HG03521 (cell line): ENCODE measurements around the gene S100A2.

Experiments used
- ATAC-seq: cut with Tn5 transposase; IDR thresholded peaks from one replicate; pipeline ENCODE4 v1.9.1; 2021; ENCODE audit warnings: mild to moderate bottlenecking, moderate library complexity; ENCODE audit not compliant: unreplicated experiment

Gene S100A2

DNA sequence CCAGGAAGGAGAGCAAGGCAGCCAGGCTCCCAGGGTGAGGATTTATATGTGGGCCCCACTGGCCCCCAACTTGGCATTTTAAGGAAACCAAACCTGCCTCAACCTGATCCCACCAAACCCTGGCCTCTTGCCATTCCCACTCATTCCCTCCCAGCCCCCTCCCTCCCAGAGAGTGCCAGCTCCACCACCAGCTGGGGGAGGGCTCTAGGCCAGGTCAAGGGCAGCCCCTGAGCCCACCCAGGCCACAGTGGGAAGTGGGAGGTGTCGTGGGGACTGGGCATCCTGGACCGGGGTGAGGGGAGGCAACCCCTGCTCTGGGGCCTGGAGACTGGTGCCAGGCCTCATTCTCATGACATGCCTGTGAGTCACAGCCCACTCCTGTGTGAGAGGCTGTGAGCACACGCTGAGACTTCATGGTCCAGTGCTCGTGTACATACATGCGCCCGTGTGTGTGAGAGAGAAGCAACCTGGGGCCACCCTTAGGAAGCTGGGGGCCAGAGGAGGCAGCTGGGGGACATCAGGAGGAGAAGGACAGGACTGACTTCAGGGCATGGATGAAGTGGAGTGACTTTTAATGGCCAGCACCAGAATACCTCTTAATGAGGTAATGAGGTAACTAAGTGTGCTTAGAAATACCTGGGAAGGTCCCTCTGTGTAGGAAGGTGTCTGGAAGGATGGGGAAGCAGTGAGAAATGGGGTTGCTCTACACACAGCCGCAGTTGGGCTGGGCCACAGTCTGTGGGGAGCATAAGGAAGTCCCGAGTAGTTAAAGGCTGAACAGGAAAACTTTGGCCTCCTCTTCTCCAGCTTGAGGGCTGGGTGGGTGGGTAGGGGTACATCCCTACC lies at the start of gene S100A2:
S100A2 (minus strand) TSS at position 316 of the 846 bp plus-strand sequence. CDS start 1,967 bp downstream, outside the sequence.
- ATAC-seq = no peak

DNA sequence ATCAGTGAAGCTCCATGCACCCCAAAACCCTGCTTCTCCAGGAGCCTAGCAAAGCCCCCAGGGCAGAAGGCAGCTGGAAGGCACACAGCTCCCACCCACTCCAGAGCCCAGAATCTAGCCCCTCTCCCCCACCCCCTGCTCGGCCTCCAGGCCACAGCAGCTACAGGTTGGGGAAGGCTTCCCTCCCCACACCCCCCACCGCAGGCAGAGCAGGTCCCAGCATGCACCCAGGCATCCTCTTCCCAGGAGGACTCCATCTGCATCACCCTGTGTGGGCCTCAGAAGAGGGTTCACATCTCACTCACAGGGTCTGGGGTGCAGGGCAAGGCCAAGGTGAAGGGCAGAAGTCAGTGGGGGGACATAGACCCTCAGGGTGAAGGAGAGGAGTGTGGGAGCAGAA lies 49.8 kb upstream of the S100A2 start:
- ATAC-seq = no peak

DNA sequence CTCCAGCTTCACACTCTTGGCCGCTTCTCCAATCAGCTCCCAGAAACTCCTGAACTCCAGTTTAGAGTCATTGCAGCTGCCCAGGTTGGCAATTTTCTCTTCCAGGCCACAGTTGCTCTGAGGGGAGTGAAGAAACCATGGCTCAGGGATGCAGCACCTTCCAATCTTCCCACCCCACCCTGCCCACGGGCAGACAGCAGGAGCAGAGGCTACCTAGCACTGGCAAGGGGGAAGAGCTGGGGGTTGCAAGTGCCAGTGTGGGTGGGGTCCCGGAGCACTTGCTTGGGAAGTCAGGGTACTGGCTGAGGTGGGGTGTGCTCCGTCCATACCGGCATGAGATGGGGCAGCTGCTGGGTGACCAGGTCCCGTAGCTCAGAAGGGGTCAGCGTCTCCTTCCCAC lies 49.3 kb upstream of the S100A2 start:
- no peak for ATAC-seq

DNA sequence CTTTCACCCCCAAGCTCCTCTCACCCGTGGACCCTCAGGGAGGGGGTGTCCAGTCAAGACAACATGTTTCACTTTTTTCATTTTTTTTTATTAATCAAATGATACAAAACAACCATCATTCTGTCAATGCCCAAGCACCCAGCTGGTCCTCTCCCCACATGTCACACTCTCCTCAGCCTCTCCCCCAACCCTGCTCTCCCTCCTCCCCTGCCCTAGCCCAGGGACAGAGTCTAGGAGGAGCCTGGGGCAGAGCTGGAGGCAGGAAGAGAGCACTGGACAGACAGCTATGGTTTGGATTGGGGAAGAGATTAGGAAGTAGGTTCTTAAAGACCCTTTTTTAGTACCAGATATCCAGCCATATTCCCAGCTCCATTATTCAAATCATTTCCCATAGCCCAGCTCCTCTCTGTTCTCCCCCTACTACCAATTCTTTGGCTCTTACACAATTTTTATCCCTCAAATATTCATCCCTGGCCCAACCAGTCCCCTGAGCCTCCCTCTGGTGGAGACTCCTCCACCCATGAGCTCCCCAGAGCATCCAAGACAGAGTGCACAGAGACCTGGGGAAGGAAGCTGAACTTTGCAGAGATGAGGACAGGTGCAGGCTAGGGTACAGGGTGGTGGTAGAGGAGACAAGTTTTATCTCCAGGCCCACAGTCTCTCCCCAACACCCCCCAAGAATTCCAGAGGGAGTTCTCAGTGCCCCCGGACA lies 48.7 kb upstream of the S100A2 start:
- no peak for ATAC-seq

DNA sequence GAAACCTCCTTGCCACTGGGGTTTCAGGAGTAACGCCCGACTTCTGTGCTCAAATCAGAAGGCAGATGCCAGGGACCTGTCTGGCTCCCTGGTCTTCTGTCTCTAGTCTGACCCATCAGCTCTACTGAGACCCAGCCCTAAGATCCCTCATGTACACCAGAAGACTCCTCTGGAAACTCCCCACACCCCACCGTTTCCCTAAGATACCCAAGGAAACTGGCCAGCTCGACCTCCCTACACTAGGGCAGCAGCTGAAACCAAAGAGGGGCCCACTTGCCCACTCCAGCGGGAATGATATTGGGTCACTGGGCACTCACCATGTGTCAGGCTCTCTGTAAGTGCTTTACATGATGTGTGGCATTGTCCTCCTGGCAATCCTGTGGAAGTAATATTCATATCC lies 47.8 kb upstream of the S100A2 start:
- no peak for ATAC-seq

DNA sequence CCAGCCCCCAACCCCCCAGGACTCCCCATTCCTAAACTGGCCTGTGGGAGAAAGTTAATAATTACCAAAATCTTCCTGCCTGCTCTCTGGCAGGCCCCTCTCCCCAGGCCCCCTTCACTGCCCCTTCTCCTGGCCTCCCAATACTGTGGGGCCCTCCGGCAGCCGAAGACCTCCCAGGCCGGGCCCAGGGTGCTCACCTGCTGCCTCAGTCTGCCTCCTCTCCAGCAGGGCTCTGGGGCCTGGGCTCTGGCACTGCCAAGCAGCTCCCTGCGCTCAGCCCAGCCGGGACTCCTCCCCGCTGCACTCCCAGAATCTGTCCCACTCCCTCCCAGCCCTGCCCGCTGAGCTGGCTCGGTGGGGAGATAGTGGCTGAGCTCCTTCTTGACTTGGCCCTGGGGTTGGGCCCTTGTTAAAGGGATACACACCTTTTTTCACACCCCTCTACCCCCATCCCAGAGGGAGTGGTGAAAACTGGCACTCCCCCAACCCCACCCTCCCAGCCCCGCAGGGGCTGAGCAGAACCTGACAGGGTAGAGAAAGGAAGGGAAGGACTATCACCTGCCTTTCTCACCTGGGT lies 47.2 kb upstream of the S100A2 start, which contains the start of gene S100A16:
S100A16 (minus strand) TSS at position 383 of the 577 bp plus-strand sequence. CDS start 4,986 bp downstream, outside the sequence.
- no peak for ATAC-seq

DNA sequence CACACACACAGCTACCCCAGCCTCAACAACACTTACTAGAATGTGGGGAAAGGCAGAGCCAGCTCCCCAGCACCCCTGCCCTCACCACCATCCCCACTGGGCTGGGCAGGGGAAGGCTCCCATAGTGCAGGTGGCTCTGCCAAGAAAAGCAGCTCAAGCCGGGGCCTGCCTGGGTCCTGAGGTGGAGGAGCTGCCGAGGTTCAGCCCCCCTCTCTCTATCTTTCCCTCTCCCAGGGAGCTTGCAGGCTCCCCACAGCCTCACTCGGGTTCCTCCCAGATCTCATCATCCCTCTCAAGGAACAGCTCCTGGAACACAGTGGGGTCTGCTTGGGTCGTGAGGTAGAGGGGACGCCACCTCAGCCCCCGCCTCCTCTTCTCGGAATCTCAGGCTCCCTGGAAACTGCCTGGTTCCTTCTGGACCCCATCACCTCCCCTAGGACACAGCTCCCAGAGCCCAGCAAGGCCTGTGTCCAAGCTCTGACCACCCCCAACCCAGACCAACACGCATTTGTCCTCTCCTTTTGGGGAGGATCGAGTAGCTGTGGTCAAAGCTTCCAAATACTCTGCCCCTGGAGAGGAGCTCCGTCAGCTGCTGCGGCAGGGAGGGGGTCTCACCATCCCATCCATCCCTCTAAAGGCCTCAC lies 46.6 kb upstream of the S100A2 start:
- no peak for ATAC-seq

DNA sequence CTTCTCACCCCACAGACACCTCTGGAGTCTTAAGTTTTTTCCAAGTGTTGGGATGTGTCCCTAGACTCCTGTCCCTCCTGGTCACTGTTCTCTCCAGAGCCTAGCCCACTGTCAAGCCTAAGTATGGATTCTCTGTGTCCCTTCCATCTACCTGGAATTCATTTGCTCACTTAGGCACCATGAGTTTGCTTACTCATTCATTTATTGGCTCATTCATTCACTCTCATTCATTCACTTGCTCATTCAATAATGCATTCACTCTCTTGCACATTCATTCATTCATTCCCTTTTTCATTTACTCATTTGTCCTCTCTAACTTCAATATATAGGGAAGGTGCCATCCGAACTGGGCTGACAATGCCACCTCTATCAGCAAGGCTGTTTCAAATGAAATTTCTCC lies 45.7 kb upstream of the S100A2 start:
- no peak for ATAC-seq

DNA sequence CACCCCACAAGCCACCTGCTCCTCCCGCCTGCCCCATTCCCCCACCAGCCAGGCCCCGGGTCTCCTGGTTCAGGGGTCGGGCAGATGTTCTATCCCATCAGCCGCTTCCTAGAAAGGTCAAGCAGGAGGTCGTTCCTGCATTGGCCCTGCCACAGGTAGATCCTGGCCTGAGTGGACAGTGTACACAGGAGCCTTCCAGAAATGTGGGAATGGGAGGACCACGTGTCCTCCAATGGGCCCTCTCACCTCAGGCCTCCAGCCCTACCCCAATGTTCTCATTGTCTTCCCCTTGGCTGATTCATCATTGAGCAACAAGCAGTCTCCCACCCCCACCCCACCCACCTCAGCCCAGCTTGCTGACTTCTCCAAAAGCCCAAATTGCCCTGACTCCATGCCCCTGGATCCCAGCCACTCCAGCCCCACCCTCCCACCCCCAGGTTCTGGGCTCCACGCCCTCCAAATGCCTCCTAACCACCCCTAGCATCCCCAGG lies 45.2 kb upstream of the S100A2 start:
- no peak for ATAC-seq

DNA sequence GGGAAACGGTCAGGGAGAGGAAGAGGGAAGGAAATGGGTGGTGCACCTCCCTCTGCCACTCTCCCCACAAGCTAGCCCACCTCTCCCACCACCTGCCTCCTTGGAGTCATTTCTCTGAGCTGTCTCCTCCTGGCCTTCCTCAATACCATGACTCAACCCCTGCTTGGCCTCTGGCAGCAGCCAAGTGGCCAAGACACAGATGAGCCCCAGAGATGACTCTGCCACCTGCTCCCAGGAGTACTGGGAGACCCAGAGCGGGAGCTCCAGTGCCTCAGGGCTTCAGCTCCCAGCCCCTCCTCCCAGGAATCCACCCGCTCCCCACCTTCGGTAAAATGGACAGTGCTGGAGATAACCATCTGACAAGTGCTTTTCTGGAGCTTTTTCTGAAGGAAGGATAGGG lies 44.7 kb upstream of the S100A2 start:
- ATAC-seq = no peak

DNA sequence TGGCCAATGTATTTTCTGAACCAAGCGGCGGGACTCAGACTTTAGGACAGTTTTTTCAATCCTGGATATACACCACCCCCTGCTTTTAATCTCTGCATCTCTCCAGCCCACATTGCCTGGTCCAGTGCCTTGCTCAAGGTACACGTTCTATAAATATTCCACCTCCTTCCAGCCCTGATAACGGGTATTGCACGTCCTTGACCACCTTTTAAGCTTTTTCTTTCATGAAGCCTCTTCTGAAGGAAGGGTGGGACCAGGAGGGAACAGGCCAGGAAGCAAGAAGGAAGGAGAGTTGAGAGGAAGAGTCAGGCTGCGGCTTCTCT lies 43.9 kb upstream of the S100A2 start:
- no peak for ATAC-seq

DNA sequence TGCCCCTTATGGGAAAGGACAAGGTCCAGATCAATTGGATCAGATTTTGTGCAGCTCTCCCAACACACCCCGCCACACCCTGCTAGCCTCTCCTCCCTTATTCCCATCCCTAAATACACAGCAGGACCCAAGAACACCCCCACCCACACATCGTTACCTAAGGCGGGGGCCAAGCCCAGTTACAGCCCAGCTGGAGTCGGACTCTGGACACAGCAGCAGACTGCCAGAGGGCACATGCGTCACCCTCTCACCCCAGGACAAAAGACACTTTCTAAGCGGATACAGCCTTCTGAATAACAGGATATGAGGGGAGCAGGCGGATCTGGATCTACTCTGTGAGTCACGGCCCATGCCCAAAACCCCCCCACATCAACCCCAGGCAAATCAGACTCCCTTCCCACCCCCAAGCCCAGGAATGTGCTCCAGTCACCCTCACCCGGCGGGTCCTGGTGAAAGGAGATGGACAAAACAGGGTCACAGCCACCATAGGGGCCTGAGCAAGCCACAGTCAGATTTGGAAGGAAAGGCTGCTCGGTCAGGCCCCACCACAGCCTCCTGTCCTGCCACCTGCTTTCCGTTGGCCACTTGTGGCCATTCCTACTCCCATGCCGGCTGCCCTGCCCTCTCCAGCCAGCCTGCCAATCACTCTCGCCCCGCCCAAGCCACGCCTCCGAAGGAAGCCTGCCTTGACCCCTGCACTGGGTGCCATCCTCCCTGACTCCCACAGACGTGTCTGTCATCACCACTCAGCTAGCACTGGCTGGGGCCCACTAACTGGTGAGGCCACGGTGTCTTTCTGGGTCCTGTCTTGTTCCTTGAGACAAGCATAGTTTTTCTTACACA lies 43.3 kb upstream of the S100A2 start:
- ATAC-seq = no peak

DNA sequence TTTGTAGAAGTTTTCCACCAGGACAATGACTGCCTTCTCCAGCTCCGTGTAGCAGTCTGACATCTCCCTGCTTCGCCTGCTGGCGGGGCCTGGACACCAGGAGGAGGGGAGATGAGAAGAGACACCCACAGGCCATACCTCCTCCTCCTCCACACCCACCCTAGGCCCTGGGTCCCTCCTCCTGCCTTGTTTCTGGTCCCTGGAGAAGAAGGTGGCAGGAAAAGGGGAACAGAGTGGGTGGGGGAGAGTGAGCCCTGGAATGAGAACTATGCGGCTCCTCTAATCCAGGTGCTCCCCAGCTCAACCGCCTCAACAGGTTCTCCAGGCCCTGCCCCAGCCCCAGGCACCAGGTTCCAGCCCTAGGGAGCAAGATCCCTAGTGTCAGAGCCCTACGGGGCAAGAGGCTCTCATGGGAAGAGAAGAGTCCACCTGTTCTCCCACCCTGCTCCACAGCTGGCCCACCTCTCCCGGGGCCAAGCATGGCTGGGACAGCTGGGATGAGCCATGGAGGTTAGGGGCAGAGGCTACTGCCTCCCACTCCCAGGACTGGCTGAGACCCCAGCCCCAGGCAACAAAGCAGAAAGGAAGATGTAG lies 42.5 kb upstream of the S100A2 start:
- no peak for ATAC-seq

DNA sequence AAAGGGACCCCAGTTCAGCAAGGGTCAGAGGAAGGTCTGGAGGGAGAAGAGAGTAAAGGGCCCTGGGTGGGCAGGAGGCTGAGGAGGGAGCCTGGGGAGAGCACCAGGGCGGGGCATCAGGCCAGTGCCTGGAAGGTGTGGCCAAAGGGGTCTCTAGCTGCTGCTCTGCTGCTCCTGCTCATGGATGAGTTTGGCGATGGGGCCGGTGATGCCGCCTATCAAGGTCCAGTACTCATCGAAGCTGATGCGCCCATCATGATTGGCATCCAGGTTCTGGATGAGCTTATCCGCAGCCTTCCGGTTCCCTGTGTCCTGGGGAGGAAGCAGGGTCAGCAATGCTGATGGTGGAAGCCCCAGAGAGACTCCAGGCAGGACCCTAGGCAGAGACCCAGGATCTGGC lies 41.7 kb upstream of the S100A2 start:
- ATAC-seq = no peak

DNA sequence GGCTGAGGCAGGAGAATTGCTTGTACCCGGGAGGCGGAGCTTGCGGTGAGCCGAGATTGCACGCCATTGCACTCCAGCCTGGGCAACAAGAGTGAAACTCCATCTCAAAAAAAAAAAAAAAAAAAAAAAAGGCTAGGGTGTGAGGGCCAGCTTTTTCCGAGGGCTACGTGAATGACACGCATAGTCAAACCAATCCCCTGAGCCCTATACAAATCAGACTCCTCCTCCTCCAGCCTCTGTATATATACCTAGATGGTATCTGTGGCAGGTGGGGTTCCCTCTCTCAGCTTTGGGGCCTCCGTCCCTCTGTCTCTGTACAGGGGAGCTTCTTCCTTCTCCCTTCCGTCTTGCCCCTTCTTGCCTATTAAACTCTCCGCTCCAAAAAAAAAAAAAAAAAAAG lies 40.5 kb upstream of the S100A2 start:
- ATAC-seq = no peak

DNA sequence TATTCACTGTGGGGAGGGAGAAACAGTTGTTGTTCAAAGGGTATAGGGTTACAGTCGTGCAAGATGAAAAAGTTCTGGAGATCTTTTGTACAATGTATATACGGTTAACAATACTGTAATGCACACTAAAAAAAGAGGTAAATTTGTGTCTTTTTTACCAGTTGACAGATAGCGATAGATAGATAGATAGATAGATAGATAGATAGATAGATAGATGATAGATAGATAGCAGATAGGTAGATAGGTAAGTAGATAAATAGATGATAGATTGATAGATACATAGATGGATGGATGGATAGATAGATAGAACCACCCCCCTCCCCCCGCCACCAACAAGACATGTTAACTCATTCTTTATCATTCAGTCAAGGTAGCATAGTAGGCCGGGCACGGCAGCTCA lies 37.1 kb upstream of the S100A2 start:
- ATAC-seq = no peak

DNA sequence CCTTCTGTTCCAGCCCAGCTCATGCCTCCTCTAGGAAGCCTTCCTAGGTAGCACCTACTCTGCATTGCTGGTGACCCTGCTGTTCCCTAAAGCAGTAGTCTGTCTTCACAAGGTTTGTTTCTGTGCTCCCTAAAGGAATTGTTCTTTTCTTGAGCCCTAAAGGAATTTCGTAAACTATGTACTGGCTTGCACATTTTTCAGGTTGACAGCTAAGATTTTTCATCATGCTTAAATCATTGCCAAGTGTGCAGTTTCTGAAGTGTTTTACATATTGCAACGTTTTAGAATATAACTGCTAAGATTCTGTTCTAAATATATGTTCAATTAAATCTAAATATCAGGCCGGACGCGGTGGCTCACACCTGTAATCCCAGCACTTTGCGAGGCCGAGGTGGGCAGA lies 34.2 kb upstream of the S100A2 start:
- ATAC-seq = no peak

DNA sequence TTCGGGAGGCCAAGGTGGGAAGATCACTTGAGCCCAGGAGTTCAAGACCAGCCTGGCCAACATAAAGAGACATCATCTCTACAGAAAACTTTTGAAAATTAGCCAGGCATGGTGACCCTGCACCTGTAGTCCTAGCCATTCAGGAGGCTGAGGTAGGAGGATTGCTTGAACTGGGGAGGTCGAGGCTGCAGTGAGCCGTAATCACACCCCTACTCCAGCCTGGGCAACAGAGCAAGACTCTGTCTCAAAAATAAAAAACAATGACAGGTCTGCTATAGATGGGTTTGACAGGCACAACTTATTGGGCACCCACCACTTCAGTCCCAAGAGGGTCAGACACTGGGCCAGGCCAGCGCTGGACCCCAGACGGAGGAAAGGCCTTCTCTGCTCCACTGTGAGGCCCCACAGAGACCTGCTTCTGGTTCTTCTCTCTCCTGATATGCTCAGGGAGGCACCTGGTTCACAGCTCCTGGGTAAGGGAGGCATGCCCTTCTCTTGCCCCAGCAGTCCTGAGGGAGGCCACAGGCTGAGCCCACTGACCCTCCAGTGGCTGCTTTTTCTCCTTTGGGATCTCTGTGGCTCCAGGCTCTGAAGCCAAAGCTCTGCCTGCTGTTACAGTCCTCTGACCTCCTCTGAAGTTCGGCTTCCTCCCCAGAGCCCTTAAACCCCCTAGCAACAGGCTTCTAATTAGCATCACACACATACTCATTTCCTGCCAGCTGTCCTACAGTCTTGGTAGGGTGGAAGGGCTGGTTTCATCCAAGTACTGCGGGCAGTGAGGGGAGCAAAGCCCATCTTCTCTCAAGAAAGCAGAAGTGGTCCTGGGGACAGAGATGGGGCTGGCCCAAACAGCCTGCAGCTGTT lies 32.9 kb upstream of the S100A2 start:
- ATAC-seq = peak; percentile 94

DNA sequence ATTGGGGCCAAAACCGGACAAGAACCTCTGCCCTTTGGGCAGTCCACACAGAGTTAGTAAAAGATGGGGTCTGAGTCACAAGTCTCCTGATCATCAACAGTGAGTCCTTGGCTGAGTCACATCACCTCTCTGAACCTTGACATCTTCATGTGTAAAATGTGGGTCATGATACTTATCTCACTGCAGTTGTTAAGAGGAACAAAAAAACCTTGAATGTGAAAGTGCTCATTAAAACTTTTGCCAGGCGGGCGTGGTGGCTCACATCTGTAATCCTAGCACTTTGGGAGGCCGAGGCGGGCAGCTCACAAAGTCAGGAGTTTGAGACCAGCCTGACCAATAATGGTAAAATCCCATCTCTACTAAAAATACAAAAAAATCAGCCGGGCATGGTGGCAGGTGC lies 31.6 kb upstream of the S100A2 start:
- ATAC-seq = no peak
